22Rv1 (cell line): ENCODE data around the gene TFG.

Experiments
- ZFX ChIP-seq: fragments of 450-650 bp; IDR thresholded peaks from 2 replicates; pipeline ENCODE4 v1.6.1; 2017; ENCODE audit warnings: antibody characterized with exemption, borderline replicate concordance
- TF ChIP-seq, protein P1 (sequence below): fragments of 450-650 bp; IDR thresholded peaks from 2 replicates; pipeline ENCODE4 v1.5.1; 2017; ENCODE audit warnings: mild to moderate bottlenecking

DNA sequence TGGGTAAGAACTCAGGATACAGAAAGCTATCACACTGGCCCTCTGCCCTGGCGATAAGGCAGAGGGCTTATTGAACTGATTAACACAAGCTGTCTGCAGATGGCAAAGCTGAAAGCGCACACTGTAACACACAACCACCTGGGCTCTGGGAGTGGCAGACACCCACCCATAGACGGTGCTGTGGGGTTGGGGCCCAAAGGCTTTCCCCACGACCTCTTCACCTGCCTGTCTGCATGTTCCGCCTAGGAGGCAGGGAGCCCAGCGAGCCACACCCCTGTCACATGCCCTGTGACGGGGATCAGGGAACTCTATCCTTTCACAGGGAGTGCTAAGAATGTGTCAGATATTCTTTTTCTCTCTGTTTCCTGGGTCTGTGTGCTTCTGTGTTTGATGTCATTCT lies 12.1 kb upstream of the TFG start:
- TF ChIP-seq, protein P1, sequence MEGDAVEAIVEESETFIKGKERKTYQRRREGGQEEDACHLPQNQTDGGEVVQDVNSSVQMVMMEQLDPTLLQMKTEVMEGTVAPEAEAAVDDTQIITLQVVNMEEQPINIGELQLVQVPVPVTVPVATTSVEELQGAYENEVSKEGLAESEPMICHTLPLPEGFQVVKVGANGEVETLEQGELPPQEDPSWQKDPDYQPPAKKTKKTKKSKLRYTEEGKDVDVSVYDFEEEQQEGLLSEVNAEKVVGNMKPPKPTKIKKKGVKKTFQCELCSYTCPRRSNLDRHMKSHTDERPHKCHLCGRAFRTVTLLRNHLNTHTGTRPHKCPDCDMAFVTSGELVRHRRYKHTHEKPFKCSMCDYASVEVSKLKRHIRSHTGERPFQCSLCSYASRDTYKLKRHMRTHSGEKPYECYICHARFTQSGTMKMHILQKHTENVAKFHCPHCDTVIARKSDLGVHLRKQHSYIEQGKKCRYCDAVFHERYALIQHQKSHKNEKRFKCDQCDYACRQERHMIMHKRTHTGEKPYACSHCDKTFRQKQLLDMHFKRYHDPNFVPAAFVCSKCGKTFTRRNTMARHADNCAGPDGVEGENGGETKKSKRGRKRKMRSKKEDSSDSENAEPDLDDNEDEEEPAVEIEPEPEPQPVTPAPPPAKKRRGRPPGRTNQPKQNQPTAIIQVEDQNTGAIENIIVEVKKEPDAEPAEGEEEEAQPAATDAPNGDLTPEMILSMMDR, result no peak
- no peak for TF ChIP-seq ZFX
